22Rv1 (cell line): ENCODE data around the gene LAMTOR1.

Experiments used
- CTCF ChIP-seq: fragments of 450-650 bp; IDR thresholded peaks from 2 replicates; pipeline ENCODE4 v1.5.1; 2017; ENCODE audit warnings: mild to moderate bottlenecking
- ZFX ChIP-seq: fragments of 450-650 bp; IDR thresholded peaks from 2 replicates; pipeline ENCODE4 v1.6.1; 2017; ENCODE audit warnings: antibody characterized with exemption, borderline replicate concordance

GRCh38 chr11:72116019-72116755, 13.1 kb upstream of the LAMTOR1 start:
- no peak for TF ChIP-seq CTCF
- TF ChIP-seq ZFX, result no peak
